HPDE6-E6E7 (cell line): ENCODE results near the gene GRIA1.

Experiments
- DNase-seq: peaks from one replicate; pipeline ENCODE4 v3.0.0; 2011; ENCODE audit warnings: missing footprints; ENCODE audit errors: extremely low spot score

GRIA1 gene

GRCh38 chr5:153659039-153659736, 168.7 kb downstream of the GRIA1 start:
- DNase-seq: no peak

- DNase-seq: no peak
Observed at GRCh38 chr5:153660919-153661318, 170.4 kb downstream of the GRIA1 start.

- DNase-seq: no peak
Observed at GRCh38 chr5:153661897-153662296, 171.4 kb downstream of the GRIA1 start.

- peak; percentile 19 for DNase-seq
Observed at GRCh38 chr5:153670101-153670500, 179.6 kb downstream of the GRIA1 start.

GRCh38 chr5:153671653-153672346, 181.3 kb downstream of the GRIA1 start:
- DNase-seq: no peak

- DNase-seq: no peak
Observed at GRCh38 chr5:153672347-153673090, 182.0 kb downstream of the GRIA1 start.

GRCh38 chr5:153674356-153674755, 183.9 kb downstream of the GRIA1 start:
- DNase-seq: no peak

GRCh38 chr5:153676406-153676805, 185.9 kb downstream of the GRIA1 start:
- DNase-seq: no peak

GRCh38 chr5:153676821-153677220, 186.4 kb downstream of the GRIA1 start:
- no peak for DNase-seq

- no peak for DNase-seq
Observed at GRCh38 chr5:153678617-153679329, 188.3 kb downstream of the GRIA1 start.

GRCh38 chr5:153690236-153690635, 199.8 kb downstream of the GRIA1 start:
- no peak for DNase-seq

GRCh38 chr5:153696256-153696655, 205.8 kb downstream of the GRIA1 start:
- DNase-seq: no peak

- no peak for DNase-seq
Observed at GRCh38 chr5:153699035-153699434, 208.6 kb downstream of the GRIA1 start.

GRCh38 chr5:153700940-153701339, 210.5 kb downstream of the GRIA1 start:
- DNase-seq: peak; percentile 12

- no peak for DNase-seq
Observed at GRCh38 chr5:153702265-153702664, 211.8 kb downstream of the GRIA1 start.

GRCh38 chr5:153704110-153704509, 213.6 kb downstream of the GRIA1 start:
- DNase-seq: no peak

- DNase-seq: no peak
Observed at GRCh38 chr5:153707626-153708025, 217.2 kb downstream of the GRIA1 start.

- DNase-seq: no peak
Observed at GRCh38 chr5:153711755-153712154, 221.3 kb downstream of the GRIA1 start.

- no peak for DNase-seq
Observed at GRCh38 chr5:153712946-153713345, 222.5 kb downstream of the GRIA1 start.

- DNase-seq: no peak
Observed at GRCh38 chr5:153713943-153714342, 223.5 kb downstream of the GRIA1 start.

- no peak for DNase-seq
Observed at GRCh38 chr5:153714798-153715197, 224.3 kb downstream of the GRIA1 start.

- DNase-seq: no peak
Observed at GRCh38 chr5:153717287-153717686, 226.8 kb downstream of the GRIA1 start.
